Endometrium (tissue), 2 donors: ENCODE results near the gene CCT8L2.
"Not testable (repeated sequence)": the region's sequence is repeated elsewhere in the genome, so short reads cannot be mapped to it uniquely, and the experiment has no call there.

Experiments used
- FAIRE-seq: peaks from 2 replicates; lab custom pipeline; 2012; peaks lifted over from hg19 to GRCh38; lab: Jason Lieb, UNC
- donor health status: control.
- donor health status: control.

CCT8L2 gene

GRCh38 chr22:16594026-16594425 is 1.4 kb upstream of the CCT8L2 start:
- FAIRE-seq, result no peak

- not testable (repeated sequence) for FAIRE-seq
Measured at GRCh38 chr22:16592231-16592630, 379 bp downstream of the CCT8L2 start.

GRCh38 chr22:16591136-16591535 is 1.5 kb downstream of the CCT8L2 start:
- FAIRE-seq, result not testable (repeated sequence)

GRCh38 chr22:16586991-16587390 is 5.6 kb downstream of the CCT8L2 start:
- FAIRE-seq, result no peak

GRCh38 chr22:16586170-16586569 is 6.4 kb downstream of the CCT8L2 start:
- FAIRE-seq, result no peak

- FAIRE-seq, result not testable (repeated sequence)
Measured at GRCh38 chr22:16580872-16581271, 11.7 kb downstream of the CCT8L2 start.

- not testable (repeated sequence) for FAIRE-seq
Measured at GRCh38 chr22:16569240-16569834, 23.3 kb downstream of the CCT8L2 start.

- no peak for FAIRE-seq
Measured at GRCh38 chr22:16568425-16568758, 24.2 kb downstream of the CCT8L2 start.

GRCh38 chr22:16567617-16568424 is 24.8 kb downstream of the CCT8L2 start:
- FAIRE-seq, result not testable (repeated sequence)

- not testable (repeated sequence) for FAIRE-seq
Measured at GRCh38 chr22:16566421-16567151, 26.0 kb downstream of the CCT8L2 start.

- not testable (repeated sequence) for FAIRE-seq
Measured at GRCh38 chr22:16565585-16566420, 26.8 kb downstream of the CCT8L2 start.

- not testable (repeated sequence) for FAIRE-seq
Measured at GRCh38 chr22:16564837-16565584, 27.6 kb downstream of the CCT8L2 start.

GRCh38 chr22:16563555-16564520 is 28.8 kb downstream of the CCT8L2 start:
- FAIRE-seq, result no peak

GRCh38 chr22:16562711-16563554 is 29.7 kb downstream of the CCT8L2 start:
- no peak for FAIRE-seq

GRCh38 chr22:16561093-16561658 is 31.4 kb downstream of the CCT8L2 start:
- FAIRE-seq, result not testable (repeated sequence)

GRCh38 chr22:16560651-16561050 is 32.0 kb downstream of the CCT8L2 start:
- FAIRE-seq, result not testable (repeated sequence)

GRCh38 chr22:16559996-16560395 is 32.6 kb downstream of the CCT8L2 start:
- not testable (repeated sequence) for FAIRE-seq

GRCh38 chr22:16559056-16559955 is 33.3 kb downstream of the CCT8L2 start:
- FAIRE-seq, result no peak
